Measurements from ENCODE around the gene TNFSF18.

DNA sequence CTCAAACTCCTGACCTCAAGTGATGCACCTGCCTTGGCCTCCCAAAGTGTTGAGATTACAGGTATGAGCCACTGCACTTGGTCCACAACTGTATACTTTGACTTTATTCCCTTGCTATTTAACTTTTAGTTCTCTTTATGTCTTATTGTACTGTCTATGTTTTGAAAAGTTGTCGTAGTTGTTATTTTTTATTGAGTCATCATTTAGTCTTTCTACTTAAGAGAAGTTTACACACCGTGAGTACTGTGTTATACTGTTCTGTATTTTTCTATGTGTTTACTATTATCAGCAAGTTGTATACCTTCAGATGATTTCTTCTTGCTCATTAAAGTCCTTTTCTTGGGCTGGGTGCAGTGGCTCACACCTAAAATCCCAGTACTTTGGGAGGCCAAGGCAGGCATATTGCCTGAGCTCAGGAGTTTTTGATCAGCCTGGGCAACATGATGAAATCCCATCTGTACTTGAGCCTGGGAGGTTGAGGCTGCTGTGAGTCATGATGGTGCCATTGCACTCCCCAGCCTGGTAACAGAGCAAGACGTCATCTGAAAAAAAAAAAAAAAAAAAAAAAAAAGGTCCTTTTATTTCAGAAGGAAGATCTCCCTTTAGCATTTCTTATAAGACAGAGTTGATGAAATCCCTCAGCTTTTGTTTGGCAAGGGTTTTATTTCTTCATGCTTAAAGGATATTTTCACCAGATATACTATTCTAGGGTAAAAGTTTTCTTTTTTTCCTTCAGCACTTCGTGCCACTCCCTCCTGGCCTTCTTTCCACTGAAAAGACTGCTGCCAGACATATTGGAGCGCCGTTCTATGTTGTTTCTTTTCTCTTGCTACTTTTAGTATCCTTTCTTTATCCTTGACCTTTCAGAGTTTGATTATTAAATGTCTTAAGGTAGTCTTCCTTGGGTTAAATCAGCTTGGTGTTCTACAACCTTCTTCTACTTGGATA lies 47.6 kb downstream of the TNFSF18 start:
- TF ChIP-seq, protein P1, sequence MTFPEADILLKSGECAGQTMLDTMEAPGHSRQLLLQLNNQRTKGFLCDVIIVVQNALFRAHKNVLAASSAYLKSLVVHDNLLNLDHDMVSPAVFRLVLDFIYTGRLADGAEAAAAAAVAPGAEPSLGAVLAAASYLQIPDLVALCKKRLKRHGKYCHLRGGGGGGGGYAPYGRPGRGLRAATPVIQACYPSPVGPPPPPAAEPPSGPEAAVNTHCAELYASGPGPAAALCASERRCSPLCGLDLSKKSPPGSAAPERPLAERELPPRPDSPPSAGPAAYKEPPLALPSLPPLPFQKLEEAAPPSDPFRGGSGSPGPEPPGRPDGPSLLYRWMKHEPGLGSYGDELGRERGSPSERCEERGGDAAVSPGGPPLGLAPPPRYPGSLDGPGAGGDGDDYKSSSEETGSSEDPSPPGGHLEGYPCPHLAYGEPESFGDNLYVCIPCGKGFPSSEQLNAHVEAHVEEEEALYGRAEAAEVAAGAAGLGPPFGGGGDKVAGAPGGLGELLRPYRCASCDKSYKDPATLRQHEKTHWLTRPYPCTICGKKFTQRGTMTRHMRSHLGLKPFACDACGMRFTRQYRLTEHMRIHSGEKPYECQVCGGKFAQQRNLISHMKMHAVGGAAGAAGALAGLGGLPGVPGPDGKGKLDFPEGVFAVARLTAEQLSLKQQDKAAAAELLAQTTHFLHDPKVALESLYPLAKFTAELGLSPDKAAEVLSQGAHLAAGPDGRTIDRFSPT (tag by site-specific recombination; IDR thresholded peaks at IDR 0.05) = no peak
- TF ChIP-seq, protein P2, sequence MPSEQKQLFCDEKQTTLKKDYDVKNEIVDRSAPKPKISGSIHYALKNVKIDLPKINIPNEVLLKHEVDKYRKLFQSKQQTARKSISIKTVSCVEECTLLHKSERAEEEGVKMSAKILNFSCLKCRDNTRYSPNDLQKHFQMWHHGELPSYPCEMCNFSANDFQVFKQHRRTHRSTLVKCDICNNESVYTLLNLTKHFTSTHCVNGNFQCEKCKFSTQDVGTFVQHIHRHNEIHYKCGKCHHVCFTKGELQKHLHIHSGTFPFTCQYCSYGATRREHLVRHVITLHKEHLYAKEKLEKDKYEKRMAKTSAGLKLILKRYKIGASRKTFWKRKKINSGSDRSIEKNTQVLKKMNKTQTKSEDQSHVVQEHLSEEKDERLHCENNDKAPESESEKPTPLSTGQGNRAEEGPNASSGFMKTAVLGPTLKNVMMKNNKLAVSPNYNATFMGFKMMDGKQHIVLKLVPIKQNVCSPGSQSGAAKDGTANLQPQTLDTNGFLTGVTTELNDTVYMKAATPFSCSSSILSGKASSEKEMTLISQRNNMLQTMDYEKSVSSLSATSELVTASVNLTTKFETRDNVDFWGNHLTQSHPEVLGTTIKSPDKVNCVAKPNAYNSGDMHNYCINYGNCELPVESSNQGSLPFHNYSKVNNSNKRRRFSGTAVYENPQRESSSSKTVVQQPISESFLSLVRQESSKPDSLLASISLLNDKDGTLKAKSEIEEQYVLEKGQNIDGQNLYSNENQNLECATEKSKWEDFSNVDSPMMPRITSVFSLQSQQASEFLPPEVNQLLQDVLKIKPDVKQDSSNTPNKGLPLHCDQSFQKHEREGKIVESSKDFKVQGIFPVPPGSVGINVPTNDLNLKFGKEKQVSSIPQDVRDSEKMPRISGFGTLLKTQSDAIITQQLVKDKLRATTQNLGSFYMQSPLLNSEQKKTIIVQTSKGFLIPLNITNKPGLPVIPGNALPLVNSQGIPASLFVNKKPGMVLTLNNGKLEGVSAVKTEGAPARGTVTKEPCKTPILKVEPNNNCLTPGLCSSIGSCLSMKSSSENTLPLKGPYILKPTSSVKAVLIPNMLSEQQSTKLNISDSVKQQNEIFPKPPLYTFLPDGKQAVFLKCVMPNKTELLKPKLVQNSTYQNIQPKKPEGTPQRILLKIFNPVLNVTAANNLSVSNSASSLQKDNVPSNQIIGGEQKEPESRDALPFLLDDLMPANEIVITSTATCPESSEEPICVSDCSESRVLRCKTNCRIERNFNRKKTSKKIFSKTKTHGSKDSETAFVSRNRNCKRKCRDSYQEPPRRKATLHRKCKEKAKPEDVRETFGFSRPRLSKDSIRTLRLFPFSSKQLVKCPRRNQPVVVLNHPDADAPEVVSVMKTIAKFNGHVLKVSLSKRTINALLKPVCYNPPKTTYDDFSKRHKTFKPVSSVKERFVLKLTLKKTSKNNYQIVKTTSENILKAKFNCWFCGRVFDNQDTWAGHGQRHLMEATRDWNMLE (tag by site-specific recombination; conservative IDR thresholded peaks at IDR 0.05; ENCODE audit: low read depth) = no peak
- TF ChIP-seq ZBTB8A (tag by site-specific recombination; IDR thresholded peaks at IDR 0.05) = no peak
- TF ChIP-seq REPIN1 (tag by site-specific recombination; IDR thresholded peaks at IDR 0.05; ENCODE audit: low read depth) = no peak
- TF ChIP-seq, protein P3, sequence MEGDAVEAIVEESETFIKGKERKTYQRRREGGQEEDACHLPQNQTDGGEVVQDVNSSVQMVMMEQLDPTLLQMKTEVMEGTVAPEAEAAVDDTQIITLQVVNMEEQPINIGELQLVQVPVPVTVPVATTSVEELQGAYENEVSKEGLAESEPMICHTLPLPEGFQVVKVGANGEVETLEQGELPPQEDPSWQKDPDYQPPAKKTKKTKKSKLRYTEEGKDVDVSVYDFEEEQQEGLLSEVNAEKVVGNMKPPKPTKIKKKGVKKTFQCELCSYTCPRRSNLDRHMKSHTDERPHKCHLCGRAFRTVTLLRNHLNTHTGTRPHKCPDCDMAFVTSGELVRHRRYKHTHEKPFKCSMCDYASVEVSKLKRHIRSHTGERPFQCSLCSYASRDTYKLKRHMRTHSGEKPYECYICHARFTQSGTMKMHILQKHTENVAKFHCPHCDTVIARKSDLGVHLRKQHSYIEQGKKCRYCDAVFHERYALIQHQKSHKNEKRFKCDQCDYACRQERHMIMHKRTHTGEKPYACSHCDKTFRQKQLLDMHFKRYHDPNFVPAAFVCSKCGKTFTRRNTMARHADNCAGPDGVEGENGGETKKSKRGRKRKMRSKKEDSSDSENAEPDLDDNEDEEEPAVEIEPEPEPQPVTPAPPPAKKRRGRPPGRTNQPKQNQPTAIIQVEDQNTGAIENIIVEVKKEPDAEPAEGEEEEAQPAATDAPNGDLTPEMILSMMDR (tag by site-specific recombination; IDR thresholded peaks at IDR 0.05) = no peak
- TF ChIP-seq ZNF404 (tag by site-specific recombination; IDR thresholded peaks at IDR 0.05) = no peak
- TF ChIP-seq ZNF654 (tag by site-specific recombination; IDR thresholded peaks at IDR 0.05; ENCODE audit: low read depth) = no peak
- no peak for TF ChIP-seq ZNF423 (tag by site-specific recombination; IDR thresholded peaks at IDR 0.05)
- TF ChIP-seq, protein P4, sequence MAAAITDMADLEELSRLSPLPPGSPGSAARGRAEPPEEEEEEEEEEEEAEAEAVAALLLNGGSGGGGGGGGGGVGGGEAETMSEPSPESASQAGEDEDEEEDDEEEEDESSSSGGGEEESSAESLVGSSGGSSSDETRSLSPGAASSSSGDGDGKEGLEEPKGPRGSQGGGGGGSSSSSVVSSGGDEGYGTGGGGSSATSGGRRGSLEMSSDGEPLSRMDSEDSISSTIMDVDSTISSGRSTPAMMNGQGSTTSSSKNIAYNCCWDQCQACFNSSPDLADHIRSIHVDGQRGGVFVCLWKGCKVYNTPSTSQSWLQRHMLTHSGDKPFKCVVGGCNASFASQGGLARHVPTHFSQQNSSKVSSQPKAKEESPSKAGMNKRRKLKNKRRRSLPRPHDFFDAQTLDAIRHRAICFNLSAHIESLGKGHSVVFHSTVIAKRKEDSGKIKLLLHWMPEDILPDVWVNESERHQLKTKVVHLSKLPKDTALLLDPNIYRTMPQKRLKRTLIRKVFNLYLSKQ (tag by site-specific recombination; IDR thresholded peaks at IDR 0.05; ENCODE audit: borderline replicate concordance) = no peak
- TF ChIP-seq ZNF391 (tag by site-specific recombination; IDR thresholded peaks at IDR 0.05; ENCODE audit: borderline replicate concordance, low read depth) = no peak

Data from HEK293 (cell line).